HepG2 (cell line): ENCODE data around the gene PACRGL. TPM values are rescaled to one million over a fixed set of nuclear protein-coding genes. Genes with fewer than 3 reads are reported as not detected.

Experiments used
- CREM ChIP-seq, 2 experiments: sonication (generic) in 1 of 2; formaldehyde crosslinking in 1 of 2; IDR thresholded peaks; 2 replicates each; pipeline versions ENCODE4 v1.4.0 to v1.6.1; 2016 to 2020; ENCODE audit warnings: antibody characterized with exemption in 1 of 2, mild to moderate bottlenecking in 1 of 2, missing genetic modification reagents in 1 of 2
- HOXA9 ChIP-seq: sonication (generic); formaldehyde crosslinking; IDR thresholded peaks from 2 replicates; pipeline ENCODE4 v1.8.1; 2022; ENCODE audit warnings: missing genetic modification reagents, mild to moderate bottlenecking, moderate library complexity, borderline replicate concordance
- KDM3A ChIP-seq: IDR thresholded peaks from 2 replicates; pipeline ENCODE4 v1.6.1; 2018; ENCODE audit warnings: low read depth, missing compliant biosample characterization
- MBNL3 ChIP-seq: fragments of 250-450 bp; sonication (Bioruptor Pico); conservative IDR thresholded peaks from 2 replicates; pipeline ENCODE4 v1.8.0; 2022; ENCODE audit warnings: mild to moderate bottlenecking, inconsistent platforms
- MTA1 ChIP-seq: sonication (generic); formaldehyde crosslinking; IDR thresholded peaks from 2 replicates; pipeline ENCODE4 v1.4.0; 2020; ENCODE audit warnings: missing genetic modification reagents, mild to moderate bottlenecking, borderline replicate concordance
- NR2F2 ChIP-seq: IDR thresholded peaks from 2 replicates; pipeline ENCODE4 v1.6.1; 2012; ENCODE audit warnings: low read depth, inconsistent platforms, borderline replicate concordance
- POLR2G ChIP-seq: fragments of 200-400 bp; formaldehyde crosslinking; IDR thresholded peaks from 2 replicates; pipeline ENCODE4 v1.6.1; 2018; ENCODE audit warnings: mild to moderate bottlenecking, low read depth, low read length, moderate library complexity
- ZBTB20 ChIP-seq: sonication (generic); formaldehyde crosslinking; IDR thresholded peaks from 2 replicates; pipeline ENCODE4 v1.8.1; 2023; ENCODE audit warnings: missing genetic modification reagents, low read depth, mild to moderate bottlenecking, borderline replicate concordance
- ZFP62 ChIP-seq: sonication (generic); formaldehyde crosslinking; IDR thresholded peaks from 2 replicates; pipeline ENCODE4 v1.4.0; 2020; ENCODE audit warnings: missing genetic modification reagents
- ZNF143 ChIP-seq: sonication (generic); formaldehyde crosslinking; IDR thresholded peaks from 2 replicates; pipeline ENCODE4 v1.4.0; 2020; ENCODE audit warnings: missing genetic modification reagents
- ZNF564 ChIP-seq: sonication (generic); formaldehyde crosslinking; IDR thresholded peaks from 2 replicates; pipeline ENCODE4 v1.8.1; 2023; ENCODE audit warnings: mild to moderate bottlenecking, missing genetic modification reagents
- ZNF777 ChIP-seq: sonication (generic); formaldehyde crosslinking; IDR thresholded peaks from 2 replicates; pipeline ENCODE4 v1.4.0; 2020; ENCODE audit warnings: missing genetic modification reagents
- ZNF782 ChIP-seq: sonication (generic); formaldehyde crosslinking; IDR thresholded peaks from 2 replicates; pipeline ENCODE4 v1.4.0; 2020; ENCODE audit warnings: missing genetic modification reagents, mild to moderate bottlenecking, borderline replicate concordance
- polyA plus RNA-seq, 8 experiments: library from polyadenylated mRNA; depleted of rRNA in 3 of 8; stranded (reverse) in 7 of 8; unstranded in 1 of 8; fragments of >200 nt; fragmentation: Illumina TruSeq in 4 of 8; extraction: Trizol in 4 of 8; gene quantifications; 2 replicates each; pipeline versions ENCODE4 v1.2.1 to v1.2.3, GENCODE V29; 2011 to 2016; ENCODE audit warnings: low read depth in 4 of 8, missing spikeins in 1 of 8, mixed read lengths in 1 of 8; ENCODE audit not compliant: insufficient read depth in 1 of 8
- total RNA-seq, 5 experiments: library from RNA; depleted of rRNA; stranded (reverse); fragments of >200 nt; fragmentation: Illumina TruSeq; extraction: Trizol; gene quantifications; 2 replicates each; pipeline ENCODE4 v1.2.3, GENCODE V29; 2016; ENCODE audit warnings: low read depth in 1 of 5
- TF ChIP-seq, protein P1 (sequence below): sonication (generic); formaldehyde crosslinking; IDR thresholded peaks from 2 replicates; pipeline ENCODE4 v1.4.0; 2020; ENCODE audit warnings: low read depth, missing genetic modification reagents
- TF ChIP-seq, protein P2 (sequence below), 2 experiments: sonication (generic) in 1 of 2; formaldehyde crosslinking in 1 of 2; IDR thresholded peaks; 2 replicates each; pipeline versions ENCODE4 v1.4.0 to v1.6.1; 2018 to 2020; ENCODE audit warnings: missing genetic modification reagents in 2 of 2, borderline replicate concordance in 1 of 2, low read depth in 1 of 2, mild to moderate bottlenecking in 1 of 2, missing biosample characterization in 1 of 2
- TF ChIP-seq, protein P3 (sequence below): IDR thresholded peaks from 2 replicates; pipeline ENCODE4 v1.6.1; 2016; ENCODE audit warnings: mild to moderate bottlenecking, missing biosample characterization, missing genetic modification reagents
- TF ChIP-seq, protein P4 (sequence below): sonication (generic); formaldehyde crosslinking; IDR thresholded peaks from 2 replicates; pipeline ENCODE4 v1.8.1; 2023; ENCODE audit warnings: mild to moderate bottlenecking, inconsistent platforms, moderate library complexity, missing genetic modification reagents, borderline replicate concordance
- TF ChIP-seq, protein P5 (sequence below): fragments of 450-650 bp; IDR thresholded peaks from 2 replicates; pipeline ENCODE4 v1.6.1; 2016

The PACRGL gene
- total and polyA plus RNA-seq, 2 of the 13 experiments (the other 11 are each of a cell fraction or from before 2014, with no cell fraction given): 5.8 to 15.1 TPM

DNA sequence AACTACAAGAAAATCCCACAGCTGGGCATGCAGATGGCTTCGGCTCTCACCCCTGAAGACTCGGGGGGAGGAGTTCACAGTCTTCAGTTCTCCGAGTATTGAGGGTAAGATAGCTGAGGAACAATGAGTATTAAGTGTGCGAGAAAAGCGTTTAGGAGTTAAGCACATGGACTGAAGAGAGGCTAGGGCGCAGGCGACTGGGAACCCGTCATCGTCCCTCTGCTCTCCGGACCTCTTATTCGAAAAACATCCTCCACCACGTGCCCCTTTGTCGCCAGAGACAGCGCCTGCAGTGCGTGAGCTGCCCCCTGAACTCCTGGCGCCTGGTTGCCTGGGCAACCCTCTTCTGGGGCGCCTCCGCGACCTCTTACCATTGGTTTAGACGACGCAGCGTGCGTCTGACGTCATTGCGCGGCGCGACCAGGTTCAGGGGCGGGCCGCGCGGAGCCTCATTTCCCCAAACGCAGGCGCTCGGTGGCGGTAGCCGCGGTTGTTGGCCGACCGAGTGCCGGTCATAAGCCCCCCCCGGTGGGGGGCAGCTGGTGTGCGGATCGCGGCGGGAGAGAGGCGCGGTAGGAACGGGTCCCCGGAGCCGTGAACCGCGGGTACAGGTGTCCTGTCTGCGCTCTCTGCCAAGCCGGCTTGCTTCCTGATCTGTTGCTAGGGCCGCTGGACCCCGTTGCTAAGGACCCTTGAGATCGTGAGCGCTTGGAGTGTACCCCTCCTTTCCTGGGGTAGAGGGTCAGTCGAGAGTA is at the start of gene PACRGL (continued):
- TF ChIP-seq, protein P1, sequence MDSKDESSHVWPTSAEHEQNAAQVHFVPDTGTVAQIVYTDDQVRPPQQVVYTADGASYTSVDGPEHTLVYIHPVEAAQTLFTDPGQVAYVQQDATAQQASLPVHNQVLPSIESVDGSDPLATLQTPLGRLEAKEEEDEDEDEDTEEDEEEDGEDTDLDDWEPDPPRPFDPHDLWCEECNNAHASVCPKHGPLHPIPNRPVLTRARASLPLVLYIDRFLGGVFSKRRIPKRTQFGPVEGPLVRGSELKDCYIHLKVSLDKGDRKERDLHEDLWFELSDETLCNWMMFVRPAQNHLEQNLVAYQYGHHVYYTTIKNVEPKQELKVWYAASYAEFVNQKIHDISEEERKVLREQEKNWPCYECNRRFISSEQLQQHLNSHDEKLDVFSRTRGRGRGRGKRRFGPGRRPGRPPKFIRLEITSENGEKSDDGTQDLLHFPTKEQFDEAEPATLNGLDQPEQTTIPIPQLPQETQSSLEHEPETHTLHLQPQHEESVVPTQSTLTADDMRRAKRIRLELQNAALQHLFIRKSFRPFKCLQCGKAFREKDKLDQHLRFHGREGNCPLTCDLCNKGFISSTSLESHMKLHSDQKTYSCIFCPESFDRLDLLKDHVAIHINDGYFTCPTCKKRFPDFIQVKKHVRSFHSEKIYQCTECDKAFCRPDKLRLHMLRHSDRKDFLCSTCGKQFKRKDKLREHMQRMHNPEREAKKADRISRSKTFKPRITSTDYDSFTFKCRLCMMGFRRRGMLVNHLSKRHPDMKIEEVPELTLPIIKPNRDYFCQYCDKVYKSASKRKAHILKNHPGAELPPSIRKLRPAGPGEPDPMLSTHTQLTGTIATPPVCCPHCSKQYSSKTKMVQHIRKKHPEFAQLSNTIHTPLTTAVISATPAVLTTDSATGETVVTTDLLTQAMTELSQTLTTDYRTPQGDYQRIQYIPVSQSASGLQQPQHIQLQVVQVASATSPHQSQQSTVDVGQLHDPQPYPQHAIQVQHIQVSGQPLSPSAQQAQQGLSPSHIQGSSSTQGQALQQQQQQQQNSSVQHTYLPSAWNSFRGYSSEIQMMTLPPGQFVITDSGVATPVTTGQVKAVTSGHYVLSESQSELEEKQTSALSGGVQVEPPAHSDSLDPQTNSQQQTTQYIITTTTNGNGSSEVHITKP (CRISPR knock-in tag): no peak
- TF ChIP-seq ZNF777 (CRISPR knock-in tag) (no peak), ZBTB20 (CRISPR knock-in tag) (no peak), ZNF143 (CRISPR knock-in tag) (no peak; the same call in 1 of the 2 replicates), ZNF782 (no peak), MBNL3 (no peak), NR2F2 (no peak), ZNF564 (no peak; the same call in 1 of the 2 replicates), MTA1 (CRISPR knock-in tag) (no peak), CREM (IDR thresholded peaks at IDR 0.05) (peak; percentile 95), CREM (CRISPR knock-in tag; IDR thresholded peaks at IDR 0.05) (peak; percentile 70; the same call in 1 of the 2 replicates), ZFP62 (no peak), POLR2G (peak; percentile 81), KDM3A (CRISPR knock-in tag) (peak; percentile 68; the same call in 1 of the 2 replicates), HOXA9 (CRISPR knock-in tag) (no peak)
- TF ChIP-seq, protein P2, sequence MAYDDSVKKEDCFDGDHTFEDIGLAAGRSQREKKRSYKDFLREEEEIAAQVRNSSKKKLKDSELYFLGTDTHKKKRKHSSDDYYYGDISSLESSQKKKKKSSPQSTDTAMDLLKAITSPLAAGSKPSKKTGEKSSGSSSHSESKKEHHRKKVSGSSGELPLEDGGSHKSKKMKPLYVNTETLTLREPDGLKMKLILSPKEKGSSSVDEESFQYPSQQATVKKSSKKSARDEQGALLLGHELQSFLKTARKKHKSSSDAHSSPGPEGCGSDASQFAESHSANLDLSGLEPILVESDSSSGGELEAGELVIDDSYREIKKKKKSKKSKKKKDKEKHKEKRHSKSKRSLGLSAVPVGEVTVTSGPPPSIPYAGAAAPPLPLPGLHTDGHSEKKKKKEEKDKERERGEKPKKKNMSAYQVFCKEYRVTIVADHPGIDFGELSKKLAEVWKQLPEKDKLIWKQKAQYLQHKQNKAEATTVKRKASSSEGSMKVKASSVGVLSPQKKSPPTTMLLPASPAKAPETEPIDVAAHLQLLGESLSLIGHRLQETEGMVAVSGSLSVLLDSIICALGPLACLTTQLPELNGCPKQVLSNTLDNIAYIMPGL (CRISPR knock-in tag; IDR thresholded peaks at IDR 0.05; ENCODE audit: borderline replicate concordance in 1 of 2, low read depth in 1 of 2): peak; percentile 46 to 54; a peak in 2 of 4 replicates
- TF ChIP-seq, protein P3, sequence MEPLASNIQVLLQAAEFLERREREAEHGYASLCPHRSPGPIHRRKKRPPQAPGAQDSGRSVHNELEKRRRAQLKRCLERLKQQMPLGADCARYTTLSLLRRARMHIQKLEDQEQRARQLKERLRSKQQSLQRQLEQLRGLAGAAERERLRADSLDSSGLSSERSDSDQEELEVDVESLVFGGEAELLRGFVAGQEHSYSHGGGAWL: peak; percentile 73; the same call in 1 of the 2 replicates
- TF ChIP-seq, protein P4, sequence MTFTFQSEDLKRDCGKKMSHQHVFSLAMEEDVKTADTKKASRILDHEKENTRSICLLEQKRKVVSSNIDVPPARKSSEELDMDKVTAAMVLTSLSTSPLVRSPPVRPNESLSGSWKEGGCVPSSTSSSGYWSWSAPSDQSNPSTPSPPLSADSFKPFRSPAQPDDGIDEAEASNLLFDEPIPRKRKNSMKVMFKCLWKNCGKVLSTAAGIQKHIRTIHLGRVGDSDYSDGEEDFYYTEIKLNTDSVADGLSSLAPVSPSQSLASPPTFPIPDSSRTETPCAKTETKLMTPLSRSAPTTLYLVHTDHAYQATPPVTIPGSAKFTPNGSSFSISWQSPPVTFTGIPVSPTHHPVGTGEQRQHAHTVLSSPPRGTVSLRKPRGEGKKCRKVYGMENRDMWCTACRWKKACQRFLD (CRISPR knock-in tag): no peak
- TF ChIP-seq, protein P5, sequence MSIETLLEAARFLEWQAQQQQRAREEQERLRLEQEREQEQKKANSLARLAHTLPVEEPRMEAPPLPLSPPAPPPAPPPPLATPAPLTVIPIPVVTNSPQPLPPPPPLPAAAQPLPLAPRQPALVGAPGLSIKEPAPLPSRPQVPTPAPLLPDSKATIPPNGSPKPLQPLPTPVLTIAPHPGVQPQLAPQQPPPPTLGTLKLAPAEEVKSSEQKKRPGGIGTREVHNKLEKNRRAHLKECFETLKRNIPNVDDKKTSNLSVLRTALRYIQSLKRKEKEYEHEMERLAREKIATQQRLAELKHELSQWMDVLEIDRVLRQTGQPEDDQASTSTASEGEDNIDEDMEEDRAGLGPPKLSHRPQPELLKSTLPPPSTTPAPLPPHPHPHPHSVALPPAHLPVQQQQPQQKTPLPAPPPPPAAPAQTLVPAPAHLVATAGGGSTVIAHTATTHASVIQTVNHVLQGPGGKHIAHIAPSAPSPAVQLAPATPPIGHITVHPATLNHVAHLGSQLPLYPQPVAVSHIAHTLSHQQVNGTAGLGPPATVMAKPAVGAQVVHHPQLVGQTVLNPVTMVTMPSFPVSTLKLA: peak; percentile 75
